ENCODE measurements around the gene WDFY4.

The WDFY4 gene

GRCh38 chr10:48691812-48692528, 7.3 kb downstream of the WDFY4 start:
- DNase-seq (ENCODE audit: low read depth) = no peak
- no peak overlapping the region for H3K4me3 ChIP-seq (ENCODE audit: low read depth, low read length)
- TF ChIP-seq, protein P1, sequence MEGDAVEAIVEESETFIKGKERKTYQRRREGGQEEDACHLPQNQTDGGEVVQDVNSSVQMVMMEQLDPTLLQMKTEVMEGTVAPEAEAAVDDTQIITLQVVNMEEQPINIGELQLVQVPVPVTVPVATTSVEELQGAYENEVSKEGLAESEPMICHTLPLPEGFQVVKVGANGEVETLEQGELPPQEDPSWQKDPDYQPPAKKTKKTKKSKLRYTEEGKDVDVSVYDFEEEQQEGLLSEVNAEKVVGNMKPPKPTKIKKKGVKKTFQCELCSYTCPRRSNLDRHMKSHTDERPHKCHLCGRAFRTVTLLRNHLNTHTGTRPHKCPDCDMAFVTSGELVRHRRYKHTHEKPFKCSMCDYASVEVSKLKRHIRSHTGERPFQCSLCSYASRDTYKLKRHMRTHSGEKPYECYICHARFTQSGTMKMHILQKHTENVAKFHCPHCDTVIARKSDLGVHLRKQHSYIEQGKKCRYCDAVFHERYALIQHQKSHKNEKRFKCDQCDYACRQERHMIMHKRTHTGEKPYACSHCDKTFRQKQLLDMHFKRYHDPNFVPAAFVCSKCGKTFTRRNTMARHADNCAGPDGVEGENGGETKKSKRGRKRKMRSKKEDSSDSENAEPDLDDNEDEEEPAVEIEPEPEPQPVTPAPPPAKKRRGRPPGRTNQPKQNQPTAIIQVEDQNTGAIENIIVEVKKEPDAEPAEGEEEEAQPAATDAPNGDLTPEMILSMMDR (conservative IDR thresholded peaks at IDR 0.05; ENCODE audit: low read depth, low read length) = no peak

- no peak overlapping the region for H3K4me3 ChIP-seq (ENCODE audit: low read depth, low read length)
- no peak for DNase-seq (ENCODE audit: low read depth)
- TF ChIP-seq, protein P1 (conservative IDR thresholded peaks at IDR 0.05; ENCODE audit: low read depth, low read length) = no peak
Measured at GRCh38 chr10:48692748-48693147, 8.1 kb downstream of the WDFY4 start.

GRCh38 chr10:48693206-48693605, 8.5 kb downstream of the WDFY4 start:
- no peak overlapping the region for H3K4me3 ChIP-seq (ENCODE audit: low read depth, low read length)
- DNase-seq (ENCODE audit: low read depth) = no peak
- TF ChIP-seq, protein P1 (conservative IDR thresholded peaks at IDR 0.05; ENCODE audit: low read depth, low read length) = no peak

GRCh38 chr10:48694371-48695030, 9.8 kb downstream of the WDFY4 start:
- no peak for DNase-seq (ENCODE audit: low read depth)
- TF ChIP-seq, protein P1 (conservative IDR thresholded peaks at IDR 0.05; ENCODE audit: low read depth, low read length) = no peak
- H3K4me3 ChIP-seq (ENCODE audit: low read depth, low read length) = no peak overlapping the region

- TF ChIP-seq, protein P1 (conservative IDR thresholded peaks at IDR 0.05; ENCODE audit: low read depth, low read length) = no peak
- no peak for DNase-seq (ENCODE audit: low read depth)
Measured at GRCh38 chr10:48695636-48696534, 11.2 kb downstream of the WDFY4 start.

DNA sequence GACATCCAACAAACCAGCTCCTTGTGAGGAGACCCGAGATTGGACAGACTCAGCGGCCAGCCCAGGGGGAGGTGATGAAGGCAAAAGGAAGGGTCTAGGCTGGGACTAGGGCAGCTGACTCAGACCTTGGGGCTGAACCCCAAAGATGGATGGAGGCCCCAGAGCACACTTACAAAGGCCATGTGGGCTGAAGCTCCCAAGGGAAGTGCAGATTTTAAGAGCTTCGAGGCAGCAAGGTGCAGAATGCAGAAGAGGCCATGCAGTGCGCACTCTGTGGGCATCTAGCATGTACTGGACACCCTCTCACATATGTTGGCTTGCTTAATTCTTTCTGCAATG, 11.8 kb downstream of the WDFY4 start:
- no peak overlapping the region for H3K4me3 ChIP-seq (ENCODE audit: low read depth, low read length)
- DNase-seq (ENCODE audit: low read depth) = no peak
- TF ChIP-seq, protein P1 (conservative IDR thresholded peaks at IDR 0.05; ENCODE audit: low read depth, low read length) = no peak

More at GRCh38 chr10:48695636-48696534, 11.2 kb downstream of the WDFY4 start:
- H3K4me3 ChIP-seq (ENCODE audit: low read depth, low read length) = no peak overlapping the region

Data from choroid plexus epithelial cell (primary cell).